Endothelial cell of umbilical vein (primary cell): ENCODE results near the gene RAP1GAP2. TPM values are rescaled to one million over a fixed set of nuclear protein-coding genes. Genes with fewer than 3 reads are reported as not detected.

Source experiments
- BruUV-seq: library from RNA; stranded (reverse); fragments of 400-500 nt; replicated peaks from 2 replicates; lab custom pipeline; 2021; lab: Mats Ljungman, UMichigan
- CTCF ChIA-PET: fragments of 300-600, 350-600 bp; sonication (Branson Sonifier 250); formaldehyde crosslinking; loops from one replicate; lab custom pipeline; 2021; ENCODE audit warnings: antibody characterized with exemption, inconsistent platforms; lab: Charles Lee
- POLR2A ChIA-PET: fragments of 300-600, 350-600 bp; sonication (Branson Sonifier 250); formaldehyde crosslinking; loops from one replicate; lab custom pipeline; 2021; ENCODE audit warnings: antibody characterized with exemption, inconsistent platforms; lab: Charles Lee
- DNase-seq: peaks from one replicate; pipeline ENCODE4 v3.0.0-alpha.2; 2011; ENCODE audit warnings: low read depth, low spot score
- FAIRE-seq: peaks from 2 replicates; lab custom pipeline; 2011; peaks lifted over from hg19 to GRCh38; lab: Jason Lieb, UNC
- H2AFZ ChIP-seq: 2 replicates; pipeline ENCODE4 v1.6.0; 2012; ENCODE audit warnings: low read depth, low read length, control low read depth, inconsistent platforms
- H3K27ac ChIP-seq: 2 replicates; pipeline ENCODE4 v1.5.1; 2011; ENCODE audit warnings: low read depth, mild to moderate bottlenecking, control low read depth, low read length, moderate library complexity; ENCODE audit not compliant: insufficient read depth
- H3K27me3 ChIP-seq, 2 experiments: 2 replicates each; pipeline versions ENCODE4 v1.6.0 to v1.6.1; 2011; ENCODE audit warnings: low read length in 2 of 2, mixed read lengths in 1 of 2; ENCODE audit not compliant: control insufficient read depth in 2 of 2, insufficient read depth in 2 of 2
- H3K36me3 ChIP-seq, 2 experiments: 2 replicates in 1 of 2; 3 replicates in 1 of 2; pipeline ENCODE4 v1.5.1; 2011; ENCODE audit warnings: low read length in 2 of 2, mild to moderate bottlenecking in 1 of 2, moderate library complexity in 1 of 2; ENCODE audit not compliant: control insufficient read depth in 2 of 2, insufficient read depth in 2 of 2; ENCODE audit errors: extremely low read depth in 1 of 2
- H3K4me1 ChIP-seq: 3 replicates; pipeline ENCODE4 v1.5.1; 2011; ENCODE audit warnings: mild to moderate bottlenecking, low read length; ENCODE audit not compliant: control insufficient read depth, insufficient read depth; ENCODE audit errors: extremely low read depth
- H3K4me2 ChIP-seq: 2 replicates; pipeline ENCODE4 v1.6.1; 2011; ENCODE audit warnings: low read length, control low read depth, mixed read lengths; ENCODE audit not compliant: insufficient read depth
- H3K4me3 ChIP-seq, 3 experiments: fragments of 200-600 bp in 1 of 3; sonication (generic), shearing (Covaris generic) in 1 of 3; replicated peaks in 1 of 3; 2 replicates each; pipeline ENCODE4 v1.5.1; 2011 to 2016; ENCODE audit warnings: control low read depth in 3 of 3, low read length in 3 of 3, mild to moderate bottlenecking in 2 of 3, inconsistent platforms in 1 of 3, low read depth in 1 of 3, moderate library complexity in 1 of 3; ENCODE audit not compliant: insufficient read depth in 1 of 3
- H3K79me2 ChIP-seq: 2 replicates; pipeline ENCODE4 v1.6.0; 2012; ENCODE audit warnings: low read length, inconsistent platforms; ENCODE audit not compliant: control insufficient read depth, insufficient read depth
- H3K9ac ChIP-seq: replicated peaks from 2 replicates; pipeline ENCODE3; 2011; ENCODE audit warnings: low read length, control low read depth; ENCODE audit not compliant: insufficient read depth; ENCODE audit errors: extremely low read depth
- H3K9me1 ChIP-seq: replicated peaks from 3 replicates; pipeline ENCODE4 v1.6.0; 2011; ENCODE audit warnings: mild to moderate bottlenecking, low read length; ENCODE audit not compliant: control insufficient read depth, insufficient read depth; ENCODE audit errors: extremely low read depth
- H3K9me3 ChIP-seq: replicated peaks from 2 replicates; pipeline ENCODE4 v1.5.1; 2012; ENCODE audit warnings: low read length, inconsistent platforms; ENCODE audit not compliant: control insufficient read depth, insufficient read depth
- H4K20me1 ChIP-seq: replicated peaks from 2 replicates; pipeline ENCODE3; 2011; ENCODE audit warnings: mild to moderate bottlenecking, low read length; ENCODE audit not compliant: control insufficient read depth, insufficient read depth; ENCODE audit errors: extremely low read depth
- EZH2 ChIP-seq: IDR thresholded peaks from 2 replicates; pipeline ENCODE4 v1.6.1; 2012; ENCODE audit warnings: borderline replicate concordance, low read depth, mild to moderate bottlenecking, moderate library complexity, low read length, inconsistent platforms; ENCODE audit not compliant: severe bottlenecking
- FOS ChIP-seq: IDR thresholded peaks from 2 replicates; pipeline ENCODE4 v1.6.1; 2011; ENCODE audit warnings: mild to moderate bottlenecking, low read length, moderate library complexity, borderline replicate concordance; ENCODE audit not compliant: insufficient read depth
- GATA2 ChIP-seq: IDR thresholded peaks from 2 replicates; pipeline ENCODE4 v1.7.0; 2011; ENCODE audit warnings: low read depth, mild to moderate bottlenecking, moderate library complexity, mixed read lengths, low read length; ENCODE audit not compliant: insufficient read length, insufficient read depth
- JUN ChIP-seq: IDR thresholded peaks from 2 replicates; pipeline ENCODE4 v1.6.1; 2011; ENCODE audit warnings: borderline replicate concordance, low read depth; ENCODE audit not compliant: insufficient read length, insufficient read depth
- MYC ChIP-seq: IDR thresholded peaks from one replicate; pipeline ENCODE4 v1.6.1; 2011; ENCODE audit warnings: mild to moderate bottlenecking, low read depth, low read length
- POLR2A ChIP-seq: IDR thresholded peaks from 2 replicates; pipeline ENCODE4 v1.6.1; 2012; ENCODE audit warnings: low read depth, mild to moderate bottlenecking, control low read depth, low read length
- POLR2AphosphoS5 ChIP-seq: IDR thresholded peaks from 2 replicates; pipeline ENCODE4 v1.6.1; 2012; ENCODE audit warnings: low read depth, mild to moderate bottlenecking, control low read depth, low read length, moderate library complexity; ENCODE audit not compliant: insufficient read depth
- dilution Hi-C: fragments of 300-500 bp; cut with MboI; formaldehyde crosslinking; loops from one replicate; pipeline ENCODE4 v1.15.0; 2019; ENCODE audit warnings: low sequenced_read_pairs; ENCODE audit not compliant: extremely low pct_ligation_motif_present
- intact Hi-C: fragments of 100-400 bp; cut with micrococcal nuclease; formaldehyde crosslinking; loops from one replicate; pipeline ENCODE4 v1.10.0; 2022
- polyA plus RNA-seq, 4 experiments: library from polyadenylated mRNA; depleted of rRNA in 3 of 4; stranded (reverse) in 3 of 4; unstranded in 1 of 4; fragments of >200 nt; gene quantifications; 2 replicates each; pipeline versions ENCODE4 v1.2.1 to v1.2.3, GENCODE V29; 2011 to 2012; ENCODE audit warnings: missing spikeins in 1 of 4
- total RNA-seq: library from RNA; stranded (reverse); gene quantifications from 2 replicates; pipeline ENCODE4 v1.2.3, GENCODE V29; 2021
- TF ChIP-seq, protein P1 (sequence below): IDR thresholded peaks from 2 replicates; pipeline ENCODE4 v1.6.1; 2011; ENCODE audit not compliant: insufficient read depth, insufficient read length
- TF ChIP-seq, protein P2 (sequence below), 2 donors: IDR thresholded peaks; 1 replicate in 1 of 2; 2 replicates in 1 of 2; pipeline ENCODE4 v1.5.1; 2011; ENCODE audit warnings: low read length in 2 of 2, mild to moderate bottlenecking in 2 of 2, moderate library complexity in 2 of 2, control low read depth in 1 of 2, inconsistent platforms in 1 of 2, low read depth in 1 of 2; ENCODE audit not compliant: insufficient read depth in 1 of 2; ENCODE audit errors: extremely low read depth in 1 of 2

The RAP1GAP2 gene
- total and polyA plus RNA-seq, 2 donors (not counting 3 experiments of a cell fraction or from before 2014, with no cell fraction given), result 1.4 to 3.6 TPM

DNA sequence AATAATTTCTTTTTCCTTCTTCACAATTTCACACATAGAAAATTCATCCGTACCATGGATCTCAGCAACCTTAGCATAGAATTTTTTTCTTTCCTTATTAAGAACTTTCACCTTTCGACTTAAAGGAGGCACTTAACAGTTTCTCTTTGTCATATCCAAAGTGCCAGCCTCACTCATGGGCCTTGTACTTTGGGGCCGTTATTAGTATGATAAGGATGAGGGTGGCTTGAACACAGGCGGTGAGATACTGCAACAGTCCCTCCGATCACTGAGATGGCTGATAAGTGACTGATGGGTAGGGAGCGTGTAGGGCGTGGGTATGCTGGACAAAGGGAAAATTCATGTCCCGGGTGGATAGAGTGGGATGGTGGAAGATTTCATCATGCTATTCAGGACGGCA lies 181.9 kb downstream of the RAP1GAP2 start:
- no peaks in the 10 kb centered on the region for H3K9me1 ChIP-seq
- intact Hi-C loops, result no loop called here
- no peak overlapping the region for H3K4me3 ChIP-seq
- no peaks in the 10 kb centered on the region for H3K79me2 ChIP-seq
- POLR2A ChIA-PET, result no interaction called here
- H2AFZ ChIP-seq, result no peak overlapping the region
- no peaks in the 10 kb centered on the region for H3K4me1 ChIP-seq
- TF ChIP-seq JUN, result no peak
- TF ChIP-seq, protein P1, sequence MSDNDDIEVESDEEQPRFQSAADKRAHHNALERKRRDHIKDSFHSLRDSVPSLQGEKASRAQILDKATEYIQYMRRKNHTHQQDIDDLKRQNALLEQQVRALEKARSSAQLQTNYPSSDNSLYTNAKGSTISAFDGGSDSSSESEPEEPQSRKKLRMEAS, result no peak
- no peak for TF ChIP-seq MYC
- TF ChIP-seq, protein P2, sequence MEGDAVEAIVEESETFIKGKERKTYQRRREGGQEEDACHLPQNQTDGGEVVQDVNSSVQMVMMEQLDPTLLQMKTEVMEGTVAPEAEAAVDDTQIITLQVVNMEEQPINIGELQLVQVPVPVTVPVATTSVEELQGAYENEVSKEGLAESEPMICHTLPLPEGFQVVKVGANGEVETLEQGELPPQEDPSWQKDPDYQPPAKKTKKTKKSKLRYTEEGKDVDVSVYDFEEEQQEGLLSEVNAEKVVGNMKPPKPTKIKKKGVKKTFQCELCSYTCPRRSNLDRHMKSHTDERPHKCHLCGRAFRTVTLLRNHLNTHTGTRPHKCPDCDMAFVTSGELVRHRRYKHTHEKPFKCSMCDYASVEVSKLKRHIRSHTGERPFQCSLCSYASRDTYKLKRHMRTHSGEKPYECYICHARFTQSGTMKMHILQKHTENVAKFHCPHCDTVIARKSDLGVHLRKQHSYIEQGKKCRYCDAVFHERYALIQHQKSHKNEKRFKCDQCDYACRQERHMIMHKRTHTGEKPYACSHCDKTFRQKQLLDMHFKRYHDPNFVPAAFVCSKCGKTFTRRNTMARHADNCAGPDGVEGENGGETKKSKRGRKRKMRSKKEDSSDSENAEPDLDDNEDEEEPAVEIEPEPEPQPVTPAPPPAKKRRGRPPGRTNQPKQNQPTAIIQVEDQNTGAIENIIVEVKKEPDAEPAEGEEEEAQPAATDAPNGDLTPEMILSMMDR (IDR thresholded peaks at IDR 0.05; ENCODE audit: extremely low read depth in 1 of 2, insufficient read depth in 1 of 2, low read depth in 1 of 2, low read length in 2 of 2), result no peak
- TF ChIP-seq GATA2, result no peak
- no peak for TF ChIP-seq POLR2AphosphoS5
- no peak for TF ChIP-seq POLR2A
- TF ChIP-seq EZH2, result no peak
- TF ChIP-seq FOS, result no peak
- FAIRE-seq (no peak), DNase-seq (no peak)
- no peaks in the 10 kb centered on the region for H3K36me3 ChIP-seq
- H3K27ac ChIP-seq, result no peak overlapping the region
- no TSS peak for BruUV-seq
- no peak overlapping the region for H3K9ac ChIP-seq
- H3K9me3 ChIP-seq, result no peaks in the 10 kb centered on the region
- dilution Hi-C loops, result no loop called here
- CTCF ChIA-PET, result interaction anchor here (0.7 kb wide), 1 partner anchor 11 kb away, joined by 3 read pairs; no protein-coding TSS in a partner anchor
- no peak overlapping the region for H3K4me2 ChIP-seq
- peaks cover 0 to 1% of the 10 kb centered on the region in 2 experiments for H3K27me3 ChIP-seq
- H4K20me1 ChIP-seq, result no peaks in the 10 kb centered on the region
